ENCODE data around the gene TBXA2R.

- TF ChIP-seq CTCF (IDR thresholded peaks at IDR 0.05), result no peak
- TF ChIP-seq POLR2AphosphoS5 (IDR thresholded peaks at IDR 0.05), result no peak
- TF ChIP-seq POLR2A (IDR thresholded peaks at IDR 0.05), result no peak
Observed at GRCh38 chr19:3653081-3653795, 46.6 kb upstream of the TBXA2R start.

All from breast epithelium (tissue), 3 donors.